H9 (cell line): ENCODE measurements around the gene TRIM54. TPM values are rescaled to one million over a fixed set of nuclear protein-coding genes. Genes with fewer than 3 reads are reported as not detected.

ENCODE experiments used
- DNase-seq: peaks from one replicate; pipeline ENCODE4 v3.0.0-alpha.2; 2017
- H2AFZ ChIP-seq: one replicate; pipeline ENCODE4 v1.6.1; 2013; ENCODE audit warnings: mild to moderate bottlenecking, low read length, control low read depth, moderate library complexity
- H2AK5ac ChIP-seq: 2 replicates; pipeline ENCODE4 v1.6.1; 2013; ENCODE audit warnings: low read length, control low read depth, mixed read lengths; ENCODE audit not compliant: insufficient read length
- H2BK120ac ChIP-seq: one replicate; pipeline ENCODE4 v1.6.1; 2013; ENCODE audit warnings: low read depth, mild to moderate bottlenecking, low read length, control low read depth, inconsistent platforms; ENCODE audit not compliant: poor library complexity, severe bottlenecking
- H2BK12ac ChIP-seq: 2 replicates; pipeline ENCODE4 v1.6.1; 2013; ENCODE audit warnings: low read length, control low read depth, mixed read lengths, low read depth; ENCODE audit not compliant: insufficient read length
- H2BK15ac ChIP-seq: 2 replicates; pipeline ENCODE4 v1.6.1; 2013; ENCODE audit warnings: low read depth, low read length, control low read depth
- H2BK20ac ChIP-seq: one replicate; pipeline ENCODE4 v1.6.1; 2013; ENCODE audit warnings: low read depth, mild to moderate bottlenecking, low read length, control low read depth, inconsistent platforms; ENCODE audit not compliant: poor library complexity, severe bottlenecking
- H2BK5ac ChIP-seq: 2 replicates; pipeline ENCODE4 v1.6.1; 2013; ENCODE audit warnings: low read length, control low read depth, mixed read lengths; ENCODE audit not compliant: insufficient read length
- H3K14ac ChIP-seq: 2 replicates; pipeline ENCODE4 v1.6.1; 2013; ENCODE audit warnings: low read length, control low read depth; ENCODE audit not compliant: insufficient read depth
- H3K18ac ChIP-seq: 2 replicates; pipeline ENCODE4 v1.6.1; 2013; ENCODE audit warnings: low read depth, mild to moderate bottlenecking, mixed read lengths, low read length, control low read depth; ENCODE audit not compliant: insufficient read length
- H3K23ac ChIP-seq: 2 replicates; pipeline ENCODE4 v1.6.1; 2013; ENCODE audit warnings: low read length, control low read depth, mixed read lengths, low read depth; ENCODE audit not compliant: insufficient read length
- H3K23me2 ChIP-seq: 2 replicates; pipeline ENCODE4 v1.6.1; 2013; ENCODE audit warnings: low read depth, mild to moderate bottlenecking, mixed read lengths, low read length, control low read depth; ENCODE audit not compliant: insufficient read length, poor library complexity, severe bottlenecking
- H3K27ac ChIP-seq: 2 replicates; pipeline ENCODE4 v1.5.1; 2013; ENCODE audit warnings: low read length, control low read depth, mixed read lengths, low read depth; ENCODE audit not compliant: insufficient read length
- H3K27me3 ChIP-seq: 2 replicates; pipeline ENCODE4 v1.6.1; 2013; ENCODE audit warnings: low read length, control low read depth, inconsistent platforms; ENCODE audit not compliant: insufficient read depth
- H3K4ac ChIP-seq: 2 replicates; pipeline ENCODE4 v1.6.1; 2013; ENCODE audit warnings: low read depth, mild to moderate bottlenecking, control low read depth, inconsistent platforms, low read length, moderate library complexity
- H3K4me1 ChIP-seq: 2 replicates; pipeline ENCODE4 v1.6.1; 2013; ENCODE audit warnings: low read length, control low read depth, inconsistent platforms; ENCODE audit not compliant: insufficient read depth
- H3K4me2 ChIP-seq: 2 replicates; pipeline ENCODE4 v1.6.1; 2013; ENCODE audit warnings: low read length, control low read depth, mixed read lengths; ENCODE audit not compliant: insufficient read length, insufficient read depth
- H3K56ac ChIP-seq: 2 replicates; pipeline ENCODE4 v1.6.1; 2013; ENCODE audit warnings: low read depth, mild to moderate bottlenecking, mixed read lengths, low read length, control low read depth; ENCODE audit not compliant: insufficient read length
- H3K79me1 ChIP-seq: 2 replicates; pipeline ENCODE4 v1.6.1; 2013; ENCODE audit warnings: low read depth, mild to moderate bottlenecking, moderate library complexity, low read length, control low read depth, inconsistent platforms; ENCODE audit not compliant: insufficient read depth, poor library complexity, severe bottlenecking
- H3K79me2 ChIP-seq: 2 replicates; pipeline ENCODE4 v1.6.1; 2013; ENCODE audit warnings: low read length, control low read depth, inconsistent platforms; ENCODE audit not compliant: insufficient read depth
- H3K9ac ChIP-seq: 2 replicates; pipeline ENCODE4 v1.6.1; 2013; ENCODE audit warnings: low read length, control low read depth, mixed read lengths; ENCODE audit not compliant: insufficient read length; ENCODE audit errors: extremely low read depth
- H3K9me3 ChIP-seq: one replicate; pipeline ENCODE4 v1.6.1; 2013; ENCODE audit warnings: low read depth, low read length, inconsistent platforms; ENCODE audit not compliant: control insufficient read depth
- H3T11ph ChIP-seq: one replicate; pipeline ENCODE4 v1.6.1; 2013; ENCODE audit warnings: mild to moderate bottlenecking, low read length, control low read depth, inconsistent platforms
- H4K20me1 ChIP-seq: one replicate; pipeline ENCODE4 v1.6.1; 2013; ENCODE audit not compliant: control insufficient read depth, insufficient read length, insufficient read depth
- H4K5ac ChIP-seq: 2 replicates; pipeline ENCODE4 v1.6.1; 2013; ENCODE audit warnings: low read depth, mild to moderate bottlenecking, mixed read lengths, low read length, control low read depth; ENCODE audit not compliant: insufficient read length
- H4K8ac ChIP-seq: replicated peaks from 2 replicates; pipeline ENCODE4 v1.6.1; 2013; ENCODE audit warnings: low read length, control low read depth, mixed read lengths, low read depth; ENCODE audit not compliant: insufficient read length
- H4K91ac ChIP-seq: 2 replicates; pipeline ENCODE4 v1.6.1; 2013; ENCODE audit warnings: low read depth, mild to moderate bottlenecking, moderate library complexity, mixed read lengths, low read length, control low read depth; ENCODE audit not compliant: insufficient read length
- H3K27ac Mint-ChIP-seq, 3 experiments: 2 replicates in 2 of 3; 3 replicates in 1 of 3; pipeline ENCODE4 v1.8.0; 2020 to 2021; ENCODE audit warnings: mixed read lengths in 3 of 3, mild to moderate bottlenecking in 1 of 3, moderate library complexity in 1 of 3
- H3K27me3 Mint-ChIP-seq: 2 replicates; pipeline ENCODE4 v1.8.0; 2021; ENCODE audit warnings: low read depth, mild to moderate bottlenecking, moderate library complexity, mixed read lengths
- H3K36me3 Mint-ChIP-seq, 3 experiments: 2 replicates in 2 of 3; 3 replicates in 1 of 3; pipeline ENCODE4 v1.8.0; 2020 to 2021; ENCODE audit warnings: low read depth in 3 of 3, mixed read lengths in 3 of 3; ENCODE audit not compliant: insufficient read depth in 1 of 3
- H3K4me1 Mint-ChIP-seq, 2 experiments: 2 replicates each; pipeline ENCODE4 v1.8.0; 2020; ENCODE audit warnings: mixed read lengths in 2 of 2
- H3K4me3 Mint-ChIP-seq, 2 experiments: 2 replicates in 1 of 2; 3 replicates in 1 of 2; pipeline ENCODE4 v1.8.0; 2020 to 2021; ENCODE audit warnings: mild to moderate bottlenecking in 2 of 2, mixed read lengths in 2 of 2, moderate library complexity in 1 of 2
- H3K9me3 Mint-ChIP-seq, 2 experiments: 2 replicates in 1 of 2; 3 replicates in 1 of 2; pipeline ENCODE4 v1.8.0; 2020; ENCODE audit warnings: mild to moderate bottlenecking in 2 of 2, mixed read lengths in 2 of 2, moderate library complexity in 1 of 2
- CTCF ChIP-seq: fragments of 200-600 bp; sonication (generic); conservative IDR thresholded peaks from 3 replicates; pipeline ENCODE4 v1.8.0; 2021; ENCODE audit warnings: antibody characterized with exemption, mild to moderate bottlenecking
- WGBS: extraction: QIAGEN DNeasy Blood & Tissue Kit; methylation state at CpG from one replicate; pipeline ENCODE4 v1.1.7; 2013; ENCODE audit warnings: missing lambda C conversion rate, low lambda C conversion rate, mixed read lengths; ENCODE audit not compliant: insufficient read length; ENCODE audit errors: extremely low coverage; 5-methylcytosine and 5-hydroxymethylcytosine counted together
- total RNA-seq: library from RNA; stranded (reverse); gene quantifications from 2 replicates; pipeline ENCODE4 v1.2.1, GENCODE V29; 2021

The TRIM54 gene
- total RNA-seq, 1 experiment from 2014 or later: 5.0 TPM

GRCh38 chr2:27264253-27264752, 17.9 kb upstream of the TRIM54 start:
- Histone ChIP-seq H4K8ac (no peak overlapping the region), H3K27ac (no peak overlapping the region), H2BK20ac (no peak overlapping the region), H3K4me2 (peak overlapping the region; percentile 44), H4K20me1 (no peaks in the 10 kb centered on the region), H2BK120ac (no peak overlapping the region), H4K91ac (no peak overlapping the region), H3K23ac (no peak overlapping the region), H3K4ac (no peak overlapping the region), H4K5ac (no peak overlapping the region), H3K14ac (peak overlapping the region; percentile 86; the same call in 1 of the 2 replicates), H2AFZ (no peak overlapping the region), H3K9ac (no peak overlapping the region), H3K56ac (no peak overlapping the region), H3K79me2 (no peaks in the 10 kb centered on the region), H3K23me2 (peaks cover 20% of the 10 kb centered on the region), H3T11ph (no peak overlapping the region), H2AK5ac (no peak overlapping the region), H3K79me1 (no peaks in the 10 kb centered on the region), H3K9me3 (no peaks in the 10 kb centered on the region), H3K4me1 (no peaks in the 10 kb centered on the region; the same call in 1 of the 2 replicates), H2BK12ac (no peak overlapping the region), H3K27me3 (peaks cover 38% of the 10 kb centered on the region; the same call in 1 of the 2 replicates), H2BK5ac (no peak overlapping the region), H2BK15ac (no peak overlapping the region), H3K18ac (no peak overlapping the region)
- peak; percentile 63 for DNase-seq
- H3K27ac Mint-ChIP-seq: no peak overlapping the region
- no CpG with 5 or more reads among the region's 38 CpGs for WGBS
- no peak for TF ChIP-seq CTCF
- H3K27me3 Mint-ChIP-seq: peaks cover 31% of the 10 kb centered on the region
- H3K4me3 Mint-ChIP-seq: peak overlapping the region; percentile 64 to 88
- H3K36me3 Mint-ChIP-seq: no peaks in the 10 kb centered on the region; a peak in 2 of 7 replicates
- H3K4me1 Mint-ChIP-seq: peaks cover 24 to 29% of the 10 kb centered on the region in 2 experiments
- H3K9me3 Mint-ChIP-seq: no peaks in the 10 kb centered on the region; a peak in 2 of 5 replicates
